WTC11 (cell line): Measurements from ENCODE around the gene SLCO2A1.

ENCODE experiments used
- SMAD3 ChIP-seq: sonication (generic); formaldehyde crosslinking; IDR thresholded peaks from 2 replicates; pipeline ENCODE4 v1.8.0; 2022; ENCODE audit warnings: missing genetic modification reagents, mild to moderate bottlenecking, borderline replicate concordance
- TP53 ChIP-seq: sonication (generic); formaldehyde crosslinking; IDR thresholded peaks from 2 replicates; pipeline ENCODE4 v1.8.1; 2023; ENCODE audit warnings: mild to moderate bottlenecking, missing genetic modification reagents

DNA sequence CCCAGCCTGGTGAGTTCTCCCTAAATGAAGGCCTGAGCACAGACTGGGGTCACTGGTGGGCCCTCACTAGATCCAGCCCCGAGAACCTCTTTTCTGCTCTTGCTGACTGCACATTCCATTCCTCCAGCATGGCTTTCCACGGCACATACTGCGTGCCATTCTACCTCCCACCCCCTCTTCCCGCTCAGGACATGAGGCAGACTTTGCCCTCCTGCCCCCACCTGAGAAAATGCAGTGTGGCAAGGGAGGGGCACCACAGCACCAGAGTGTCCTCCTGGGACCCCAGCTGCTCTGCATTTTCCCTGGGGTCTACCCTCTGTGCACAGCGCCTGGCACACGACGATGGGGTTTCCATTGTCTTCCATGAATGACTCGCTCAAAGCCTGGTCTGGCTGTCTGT is 6.1 kb upstream of the SLCO2A1 start:
- TF ChIP-seq TP53 (CRISPR knock-in tag): no peak
- TF ChIP-seq SMAD3 (CRISPR knock-in tag): no peak
